ENCODE data around the gene FGD3.

The FGD3 gene

GRCh38 chr9:92965759-92966517 is 18.6 kb downstream of the FGD3 start:
- TF ChIP-seq, protein P1, sequence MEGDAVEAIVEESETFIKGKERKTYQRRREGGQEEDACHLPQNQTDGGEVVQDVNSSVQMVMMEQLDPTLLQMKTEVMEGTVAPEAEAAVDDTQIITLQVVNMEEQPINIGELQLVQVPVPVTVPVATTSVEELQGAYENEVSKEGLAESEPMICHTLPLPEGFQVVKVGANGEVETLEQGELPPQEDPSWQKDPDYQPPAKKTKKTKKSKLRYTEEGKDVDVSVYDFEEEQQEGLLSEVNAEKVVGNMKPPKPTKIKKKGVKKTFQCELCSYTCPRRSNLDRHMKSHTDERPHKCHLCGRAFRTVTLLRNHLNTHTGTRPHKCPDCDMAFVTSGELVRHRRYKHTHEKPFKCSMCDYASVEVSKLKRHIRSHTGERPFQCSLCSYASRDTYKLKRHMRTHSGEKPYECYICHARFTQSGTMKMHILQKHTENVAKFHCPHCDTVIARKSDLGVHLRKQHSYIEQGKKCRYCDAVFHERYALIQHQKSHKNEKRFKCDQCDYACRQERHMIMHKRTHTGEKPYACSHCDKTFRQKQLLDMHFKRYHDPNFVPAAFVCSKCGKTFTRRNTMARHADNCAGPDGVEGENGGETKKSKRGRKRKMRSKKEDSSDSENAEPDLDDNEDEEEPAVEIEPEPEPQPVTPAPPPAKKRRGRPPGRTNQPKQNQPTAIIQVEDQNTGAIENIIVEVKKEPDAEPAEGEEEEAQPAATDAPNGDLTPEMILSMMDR (IDR thresholded peaks at IDR 0.05; ENCODE audit: low read depth, low read length, missing control alignments) = no peak
- no peaks in the 10 kb centered on the region for H3K36me3 ChIP-seq (replicated peaks)
- no peak overlapping the region for H3K27ac ChIP-seq
- in situ Hi-C loops (cut with HindIII; ENCODE audit: low pct_ligation_motif_present, low sequenced_read_pairs) = no loop called here
- no peak for DNase-seq
- H3K27me3 ChIP-seq (replicated peaks) = no peaks in the 10 kb centered on the region
- H3K4me3 ChIP-seq (ENCODE audit: low read depth, low read length) = no peak overlapping the region

GRCh38 chr9:92966518-92966800 is 19.1 kb downstream of the FGD3 start:
- Histone ChIP-seq H3K36me3 (replicated peaks) (no peaks in the 10 kb centered on the region), H3K27me3 (replicated peaks) (no peaks in the 10 kb centered on the region), H3K27ac (no peak overlapping the region), H3K4me3 (ENCODE audit: low read depth, low read length) (no peak overlapping the region)
- DNase-seq = no peak
- TF ChIP-seq, protein P1 (IDR thresholded peaks at IDR 0.05; ENCODE audit: low read depth, low read length, missing control alignments) = no peak
- in situ Hi-C loops (cut with HindIII; ENCODE audit: low pct_ligation_motif_present, low sequenced_read_pairs) = no loop called here

- in situ Hi-C loops (cut with HindIII; ENCODE audit: low pct_ligation_motif_present, low sequenced_read_pairs) = no loop called here
- no peaks in the 10 kb centered on the region for H3K36me3 ChIP-seq (replicated peaks)
- DNase-seq = no peak
- H3K4me3 ChIP-seq (ENCODE audit: low read depth, low read length) = no peak overlapping the region
- TF ChIP-seq, protein P1 (IDR thresholded peaks at IDR 0.05; ENCODE audit: low read depth, low read length, missing control alignments) = no peak
- H3K27me3 ChIP-seq (replicated peaks) = no peaks in the 10 kb centered on the region
- no peak overlapping the region for H3K27ac ChIP-seq
Measured at GRCh38 chr9:92968081-92968480, 20.8 kb downstream of the FGD3 start.

GRCh38 chr9:92969516-92970466 is 22.5 kb downstream of the FGD3 start:
- no peaks in the 10 kb centered on the region for H3K36me3 ChIP-seq (replicated peaks)
- H3K27me3 ChIP-seq (replicated peaks) = no peaks in the 10 kb centered on the region
- no peak for DNase-seq
- in situ Hi-C loops (cut with HindIII; ENCODE audit: low pct_ligation_motif_present, low sequenced_read_pairs) = no loop called here
- H3K27ac ChIP-seq = no peak overlapping the region
- no peak overlapping the region for H3K4me3 ChIP-seq (ENCODE audit: low read depth, low read length)
- TF ChIP-seq, protein P1 (IDR thresholded peaks at IDR 0.05; ENCODE audit: low read depth, low read length, missing control alignments) = no peak

DNA sequence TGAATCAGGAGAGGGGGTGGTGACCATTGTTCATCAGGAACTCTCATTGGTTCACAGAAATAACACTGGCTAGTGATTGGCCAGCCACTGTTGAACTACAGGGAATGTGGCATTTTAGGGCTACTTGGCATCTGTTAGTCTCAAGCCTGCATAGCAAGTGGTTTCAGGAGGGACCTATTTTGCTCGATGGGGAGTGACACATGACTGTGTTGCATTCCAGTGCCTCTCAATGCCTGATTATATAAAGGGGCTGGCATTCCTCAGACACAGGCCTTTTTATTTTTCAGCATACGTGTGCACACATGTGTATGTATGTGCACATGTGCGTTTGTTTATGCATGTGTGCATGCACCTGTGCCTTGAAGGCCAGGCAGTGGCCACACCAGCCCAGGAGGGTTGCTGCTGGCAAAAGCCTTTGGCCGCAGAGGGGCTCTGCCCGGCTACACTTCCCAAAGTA is 23.2 kb downstream of the FGD3 start:
- in situ Hi-C loops (cut with HindIII; ENCODE audit: low pct_ligation_motif_present, low sequenced_read_pairs) = no loop called here
- H3K4me3 ChIP-seq (ENCODE audit: low read depth, low read length) = no peak overlapping the region
- no peaks in the 10 kb centered on the region for H3K27me3 ChIP-seq (replicated peaks)
- no peak overlapping the region for H3K27ac ChIP-seq
- TF ChIP-seq, protein P1 (IDR thresholded peaks at IDR 0.05; ENCODE audit: low read depth, low read length, missing control alignments) = no peak
- H3K36me3 ChIP-seq (replicated peaks) = no peaks in the 10 kb centered on the region
- peak; percentile 18 for DNase-seq
